A549 treated with dexamethasone at 1 μM for 4 hours (cell line): Measurements from ENCODE around the gene NSMCE4A. TPM values are rescaled to one million over a fixed set of nuclear protein-coding genes. Genes with fewer than 3 reads are reported as not detected.

Experiments
- total RNA-seq: library from RNA; stranded (reverse); fragments of 200-300 nt; extraction: Qiagen RNA extraction; gene quantifications from 5 replicates; pipeline ENCODE4 v1.2.3, GENCODE V29; 2022

Gene NSMCE4A
- 54.7 to 60.9 TPM (median 58.5 TPM) in 5 replicates for total RNA-seq

GRCh38 chr10:121974535-121975294, at the start of gene NSMCE4A:
TSS of gene NSMCE4A (minus strand) at chr10:121975217. CDS start at chr10:121975165, 52 bp downstream.

GRCh38 chr10:121988361-121989324, 13.6 kb upstream of the NSMCE4A start, which contains the start of gene TACC2:
TSS of gene TACC2 (plus strand) at chr10:121989163. CDS start at chr10:122021982, 32,819 bp downstream.

GRCh38 chr10:121927841-121928527, 47.0 kb downstream of the NSMCE4A start, which contains the start of gene ATE1:
TSS of gene ATE1 (minus strand) at chr10:121928031. CDS start at chr10:121927949, 82 bp downstream.

Other genes with a start within 250 kb of the NSMCE4A start
- gene ATE1, start 47.2 kb downstream of the NSMCE4A start, total RNA-seq, result 16.6 to 24.5 TPM (median 21.8 TPM) in 5 replicates
- 69.7 to 92.6 TPM (median 85.6 TPM) in 5 replicates for gene TACC2, start 13.9 kb upstream of the NSMCE4A start, total RNA-seq